GOT3 (cell line): ENCODE data around the gene SYNJ1.
"Not testable (repeated sequence)": the region's sequence is repeated elsewhere in the genome, so short reads cannot be mapped to it uniquely, and the experiment has no call there.

ENCODE experiments used
- DNase-seq: peaks from one replicate; lab custom pipeline; 2025; ENCODE audit warnings: mixed read lengths; lab: John Stamatoyannopoulos, UW

SYNJ1 gene

GRCh38 chr21:32733990-32734613 lies 6.3 kb upstream of the SYNJ1 start:
- no peak for DNase-seq

GRCh38 chr21:32733356-32733755 lies 5.5 kb upstream of the SYNJ1 start:
- DNase-seq: no peak

- no peak for DNase-seq
Observed at GRCh38 chr21:32732544-32732943, 4.7 kb upstream of the SYNJ1 start.

- no peak for DNase-seq
Observed at GRCh38 chr21:32728848-32729247, 1.0 kb upstream of the SYNJ1 start.

GRCh38 chr21:32728456-32728839 lies 635 bp upstream of the SYNJ1 start:
- no peak for DNase-seq

GRCh38 chr21:32726839-32727686 lies 750 bp downstream of the SYNJ1 start:
- DNase-seq: no peak

GRCh38 chr21:32719085-32719484 lies 8.7 kb downstream of the SYNJ1 start:
- DNase-seq: no peak

GRCh38 chr21:32717851-32718316 lies 9.9 kb downstream of the SYNJ1 start:
- no peak for DNase-seq

GRCh38 chr21:32716486-32716885 lies 11.3 kb downstream of the SYNJ1 start:
- no peak for DNase-seq

- no peak for DNase-seq
Observed at GRCh38 chr21:32713726-32714125, 14.1 kb downstream of the SYNJ1 start.

- DNase-seq: no peak
Observed at GRCh38 chr21:32712641-32713040, 15.2 kb downstream of the SYNJ1 start.

- no peak for DNase-seq
Observed at GRCh38 chr21:32712043-32712442, 15.8 kb downstream of the SYNJ1 start.

GRCh38 chr21:32710987-32711386 lies 16.8 kb downstream of the SYNJ1 start:
- no peak for DNase-seq

- no peak for DNase-seq
Observed at GRCh38 chr21:32710069-32710784, 17.6 kb downstream of the SYNJ1 start.

GRCh38 chr21:32708069-32708468 lies 19.7 kb downstream of the SYNJ1 start:
- DNase-seq: no peak

- DNase-seq: no peak
Observed at GRCh38 chr21:32705901-32706300, 21.9 kb downstream of the SYNJ1 start.

- DNase-seq: no peak
Observed at GRCh38 chr21:32705139-32705538, 22.7 kb downstream of the SYNJ1 start.

- DNase-seq: no peak
Observed at GRCh38 chr21:32702702-32703101, 25.1 kb downstream of the SYNJ1 start.

- no peak for DNase-seq
Observed at GRCh38 chr21:32698971-32699693, 28.7 kb downstream of the SYNJ1 start.

GRCh38 chr21:32698286-32698685 lies 29.5 kb downstream of the SYNJ1 start:
- no peak for DNase-seq

GRCh38 chr21:32695482-32695881 lies 32.3 kb downstream of the SYNJ1 start:
- DNase-seq: not testable (repeated sequence)

- no peak for DNase-seq
Observed at GRCh38 chr21:32693581-32693980, 34.2 kb downstream of the SYNJ1 start.
